K562 (cell line): ENCODE data around the gene CUTA. TPM values are rescaled to one million over a fixed set of nuclear protein-coding genes. Genes with fewer than 3 reads are reported as not detected.

Experiments
- COPS2 ChIP-seq: fragments of 450-650 bp; conservative IDR thresholded peaks from 2 replicates; pipeline ENCODE4 v1.6.1; 2016; ENCODE audit warnings: mild to moderate bottlenecking, moderate library complexity
- ESRRA ChIP-seq: fragments of 450-650 bp; IDR thresholded peaks from 2 replicates; pipeline ENCODE4 v1.6.1; 2014; ENCODE audit warnings: low read depth, mild to moderate bottlenecking, moderate library complexity, borderline replicate concordance
- JUN ChIP-seq, 2 experiments: sonication (generic) in 1 of 2; formaldehyde crosslinking in 1 of 2; IDR thresholded peaks; 2 replicates each; pipeline versions ENCODE4 v1.6.1 to v1.8.0; 2012 to 2022; ENCODE audit warnings: borderline replicate concordance in 2 of 2, mild to moderate bottlenecking in 2 of 2, improper control_type of control experiment in 1 of 2, low read depth in 1 of 2, low read length in 1 of 2, missing genetic modification reagents in 1 of 2
- KAT2B ChIP-seq: IDR thresholded peaks from one replicate; pipeline ENCODE4 v1.6.1; 2012; ENCODE audit warnings: low read depth, mild to moderate bottlenecking, control low read depth, inconsistent platforms, low read length, moderate library complexity
- SNIP1 ChIP-seq: fragments of 450-650 bp; IDR thresholded peaks from 2 replicates; pipeline ENCODE4 v1.7.1; 2017; ENCODE audit warnings: low read depth, mild to moderate bottlenecking
- ZNF311 ChIP-seq: fragments of 250-450 bp; sonication (Bioruptor Pico); IDR thresholded peaks from 2 replicates; pipeline ENCODE4 v1.4.0; 2020; ENCODE audit warnings: mild to moderate bottlenecking, moderate library complexity
- ZNF384 ChIP-seq: IDR thresholded peaks from 2 replicates; pipeline ENCODE4 v1.6.1; 2012; ENCODE audit warnings: low read depth, low read length, improper control_type of control experiment
- ZNF561 ChIP-seq: fragments of 450-650 bp; formaldehyde crosslinking; conservative IDR thresholded peaks from 2 replicates; pipeline ENCODE4 v1.4.0; 2020; ENCODE audit warnings: mild to moderate bottlenecking, moderate library complexity
- polyA plus RNA-seq, 8 experiments: library from polyadenylated mRNA; depleted of rRNA in 4 of 8; stranded (reverse) in 5 of 8; unstranded in 3 of 8; fragments of >200 nt; fragmentation: Nextera tagmentation in 2 of 8; fragmentation: Illumina TruSeq in 1 of 8; extraction: Ambion mirVana in 2 of 8; extraction: Trizol in 1 of 8; gene quantifications; 2 replicates each; pipeline versions ENCODE4 v1.2.1 to v1.2.3, GENCODE V29; 2011 to 2014; ENCODE audit warnings: inconsistent platforms in 1 of 8, missing spikeins in 1 of 8
- total RNA-seq, 7 experiments: library from RNA; depleted of rRNA in 6 of 7; stranded (reverse); fragments of >200 nt in 6 of 7; fragmentation: Illumina TruSeq in 2 of 7; extraction: Trizol in 2 of 7; gene quantifications; 2 replicates each; pipeline versions ENCODE4 v1.2.1 to v1.2.3, GENCODE V29; 2011 to 2021; ENCODE audit warnings: low replicate concordance in 1 of 7
- TF ChIP-seq, protein P1 (sequence below): fragments of 450-650 bp; IDR thresholded peaks from 2 replicates; pipeline ENCODE4 v1.6.1; 2016; ENCODE audit warnings: mild to moderate bottlenecking, moderate library complexity
- TF ChIP-seq, protein P2 (sequence below): fragments of 450-650 bp; IDR thresholded peaks from 2 replicates; pipeline ENCODE4 v1.7.0; 2016; ENCODE audit warnings: borderline replicate concordance
- TF ChIP-seq, protein P3 (sequence below): fragments of 250-450 bp; sonication (Bioruptor Pico); IDR thresholded peaks from 2 replicates; pipeline ENCODE4 v1.5.0; 2021; ENCODE audit warnings: mild to moderate bottlenecking, borderline replicate concordance

Gene CUTA
- total and polyA plus RNA-seq, 9 of the 15 experiments (the other 6 are each of a cell fraction or from before 2014, with no cell fraction given): 166 to 682 (median 310) TPM

DNA sequence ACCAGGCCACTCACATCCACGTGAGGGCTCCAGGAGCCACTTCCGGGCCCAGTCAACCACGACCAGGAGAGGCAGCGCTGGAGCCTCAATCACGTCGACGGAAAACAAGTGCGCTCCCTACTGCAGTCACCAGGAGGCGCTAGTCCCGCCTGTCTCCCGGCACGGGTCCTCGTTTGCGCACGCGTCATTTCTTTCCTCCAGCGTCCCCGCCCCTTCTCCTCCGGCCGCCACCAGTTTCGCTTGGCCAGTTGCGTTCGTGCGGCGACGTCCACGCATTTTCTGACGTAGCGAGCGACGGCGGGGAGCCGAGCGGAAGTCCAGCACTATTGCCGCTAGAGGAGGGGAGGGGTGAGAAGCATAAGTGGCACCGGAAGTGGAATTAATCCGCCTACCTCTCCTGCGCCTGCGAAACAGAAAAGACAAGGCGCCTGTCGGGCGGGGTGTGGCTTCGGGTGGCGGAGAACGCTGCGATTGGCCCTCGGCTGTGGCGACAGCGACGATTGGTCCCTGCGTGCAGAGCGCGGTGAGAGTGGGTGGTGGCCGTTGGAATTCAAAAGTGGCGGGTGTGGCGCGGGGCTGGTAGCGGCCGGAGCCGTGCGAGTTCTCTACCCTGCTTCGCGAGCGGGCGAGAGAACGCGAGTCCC is 26.5 kb downstream of the CUTA start, which contains the start of gene KIFC1 (continued):
- TF ChIP-seq, protein P1, sequence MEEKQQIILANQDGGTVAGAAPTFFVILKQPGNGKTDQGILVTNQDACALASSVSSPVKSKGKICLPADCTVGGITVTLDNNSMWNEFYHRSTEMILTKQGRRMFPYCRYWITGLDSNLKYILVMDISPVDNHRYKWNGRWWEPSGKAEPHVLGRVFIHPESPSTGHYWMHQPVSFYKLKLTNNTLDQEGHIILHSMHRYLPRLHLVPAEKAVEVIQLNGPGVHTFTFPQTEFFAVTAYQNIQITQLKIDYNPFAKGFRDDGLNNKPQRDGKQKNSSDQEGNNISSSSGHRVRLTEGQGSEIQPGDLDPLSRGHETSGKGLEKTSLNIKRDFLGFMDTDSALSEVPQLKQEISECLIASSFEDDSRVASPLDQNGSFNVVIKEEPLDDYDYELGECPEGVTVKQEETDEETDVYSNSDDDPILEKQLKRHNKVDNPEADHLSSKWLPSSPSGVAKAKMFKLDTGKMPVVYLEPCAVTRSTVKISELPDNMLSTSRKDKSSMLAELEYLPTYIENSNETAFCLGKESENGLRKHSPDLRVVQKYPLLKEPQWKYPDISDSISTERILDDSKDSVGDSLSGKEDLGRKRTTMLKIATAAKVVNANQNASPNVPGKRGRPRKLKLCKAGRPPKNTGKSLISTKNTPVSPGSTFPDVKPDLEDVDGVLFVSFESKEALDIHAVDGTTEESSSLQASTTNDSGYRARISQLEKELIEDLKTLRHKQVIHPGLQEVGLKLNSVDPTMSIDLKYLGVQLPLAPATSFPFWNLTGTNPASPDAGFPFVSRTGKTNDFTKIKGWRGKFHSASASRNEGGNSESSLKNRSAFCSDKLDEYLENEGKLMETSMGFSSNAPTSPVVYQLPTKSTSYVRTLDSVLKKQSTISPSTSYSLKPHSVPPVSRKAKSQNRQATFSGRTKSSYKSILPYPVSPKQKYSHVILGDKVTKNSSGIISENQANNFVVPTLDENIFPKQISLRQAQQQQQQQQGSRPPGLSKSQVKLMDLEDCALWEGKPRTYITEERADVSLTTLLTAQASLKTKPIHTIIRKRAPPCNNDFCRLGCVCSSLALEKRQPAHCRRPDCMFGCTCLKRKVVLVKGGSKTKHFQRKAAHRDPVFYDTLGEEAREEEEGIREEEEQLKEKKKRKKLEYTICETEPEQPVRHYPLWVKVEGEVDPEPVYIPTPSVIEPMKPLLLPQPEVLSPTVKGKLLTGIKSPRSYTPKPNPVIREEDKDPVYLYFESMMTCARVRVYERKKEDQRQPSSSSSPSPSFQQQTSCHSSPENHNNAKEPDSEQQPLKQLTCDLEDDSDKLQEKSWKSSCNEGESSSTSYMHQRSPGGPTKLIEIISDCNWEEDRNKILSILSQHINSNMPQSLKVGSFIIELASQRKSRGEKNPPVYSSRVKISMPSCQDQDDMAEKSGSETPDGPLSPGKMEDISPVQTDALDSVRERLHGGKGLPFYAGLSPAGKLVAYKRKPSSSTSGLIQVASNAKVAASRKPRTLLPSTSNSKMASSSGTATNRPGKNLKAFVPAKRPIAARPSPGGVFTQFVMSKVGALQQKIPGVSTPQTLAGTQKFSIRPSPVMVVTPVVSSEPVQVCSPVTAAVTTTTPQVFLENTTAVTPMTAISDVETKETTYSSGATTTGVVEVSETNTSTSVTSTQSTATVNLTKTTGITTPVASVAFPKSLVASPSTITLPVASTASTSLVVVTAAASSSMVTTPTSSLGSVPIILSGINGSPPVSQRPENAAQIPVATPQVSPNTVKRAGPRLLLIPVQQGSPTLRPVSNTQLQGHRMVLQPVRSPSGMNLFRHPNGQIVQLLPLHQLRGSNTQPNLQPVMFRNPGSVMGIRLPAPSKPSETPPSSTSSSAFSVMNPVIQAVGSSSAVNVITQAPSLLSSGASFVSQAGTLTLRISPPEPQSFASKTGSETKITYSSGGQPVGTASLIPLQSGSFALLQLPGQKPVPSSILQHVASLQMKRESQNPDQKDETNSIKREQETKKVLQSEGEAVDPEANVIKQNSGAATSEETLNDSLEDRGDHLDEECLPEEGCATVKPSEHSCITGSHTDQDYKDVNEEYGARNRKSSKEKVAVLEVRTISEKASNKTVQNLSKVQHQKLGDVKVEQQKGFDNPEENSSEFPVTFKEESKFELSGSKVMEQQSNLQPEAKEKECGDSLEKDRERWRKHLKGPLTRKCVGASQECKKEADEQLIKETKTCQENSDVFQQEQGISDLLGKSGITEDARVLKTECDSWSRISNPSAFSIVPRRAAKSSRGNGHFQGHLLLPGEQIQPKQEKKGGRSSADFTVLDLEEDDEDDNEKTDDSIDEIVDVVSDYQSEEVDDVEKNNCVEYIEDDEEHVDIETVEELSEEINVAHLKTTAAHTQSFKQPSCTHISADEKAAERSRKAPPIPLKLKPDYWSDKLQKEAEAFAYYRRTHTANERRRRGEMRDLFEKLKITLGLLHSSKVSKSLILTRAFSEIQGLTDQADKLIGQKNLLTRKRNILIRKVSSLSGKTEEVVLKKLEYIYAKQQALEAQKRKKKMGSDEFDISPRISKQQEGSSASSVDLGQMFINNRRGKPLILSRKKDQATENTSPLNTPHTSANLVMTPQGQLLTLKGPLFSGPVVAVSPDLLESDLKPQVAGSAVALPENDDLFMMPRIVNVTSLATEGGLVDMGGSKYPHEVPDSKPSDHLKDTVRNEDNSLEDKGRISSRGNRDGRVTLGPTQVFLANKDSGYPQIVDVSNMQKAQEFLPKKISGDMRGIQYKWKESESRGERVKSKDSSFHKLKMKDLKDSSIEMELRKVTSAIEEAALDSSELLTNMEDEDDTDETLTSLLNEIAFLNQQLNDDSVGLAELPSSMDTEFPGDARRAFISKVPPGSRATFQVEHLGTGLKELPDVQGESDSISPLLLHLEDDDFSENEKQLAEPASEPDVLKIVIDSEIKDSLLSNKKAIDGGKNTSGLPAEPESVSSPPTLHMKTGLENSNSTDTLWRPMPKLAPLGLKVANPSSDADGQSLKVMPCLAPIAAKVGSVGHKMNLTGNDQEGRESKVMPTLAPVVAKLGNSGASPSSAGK: peak; percentile 96
- TF ChIP-seq, protein P2, sequence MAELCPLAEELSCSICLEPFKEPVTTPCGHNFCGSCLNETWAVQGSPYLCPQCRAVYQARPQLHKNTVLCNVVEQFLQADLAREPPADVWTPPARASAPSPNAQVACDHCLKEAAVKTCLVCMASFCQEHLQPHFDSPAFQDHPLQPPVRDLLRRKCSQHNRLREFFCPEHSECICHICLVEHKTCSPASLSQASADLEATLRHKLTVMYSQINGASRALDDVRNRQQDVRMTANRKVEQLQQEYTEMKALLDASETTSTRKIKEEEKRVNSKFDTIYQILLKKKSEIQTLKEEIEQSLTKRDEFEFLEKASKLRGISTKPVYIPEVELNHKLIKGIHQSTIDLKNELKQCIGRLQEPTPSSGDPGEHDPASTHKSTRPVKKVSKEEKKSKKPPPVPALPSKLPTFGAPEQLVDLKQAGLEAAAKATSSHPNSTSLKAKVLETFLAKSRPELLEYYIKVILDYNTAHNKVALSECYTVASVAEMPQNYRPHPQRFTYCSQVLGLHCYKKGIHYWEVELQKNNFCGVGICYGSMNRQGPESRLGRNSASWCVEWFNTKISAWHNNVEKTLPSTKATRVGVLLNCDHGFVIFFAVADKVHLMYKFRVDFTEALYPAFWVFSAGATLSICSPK: no peak
- TF ChIP-seq ZNF561 (no peak), ZNF384 (peak; percentile 2; the same call in 1 of the 2 replicates), JUN (IDR thresholded peaks at IDR 0.05; ENCODE audit: borderline replicate concordance, low read depth, low read length) (peak; percentile 62; the same call in 1 of the 2 replicates), JUN (CRISPR knock-in tag; IDR thresholded peaks at IDR 0.05; ENCODE audit: borderline replicate concordance) (0 out of 2 replicates have a peak, but pooled peaks have one; percentile 25), ESRRA (peak; percentile 74), ZNF311 (CRISPR knock-in tag) (no peak), SNIP1 (no peak), COPS2 (no peak), KAT2B (peak; percentile 29)
- TF ChIP-seq, protein P3, sequence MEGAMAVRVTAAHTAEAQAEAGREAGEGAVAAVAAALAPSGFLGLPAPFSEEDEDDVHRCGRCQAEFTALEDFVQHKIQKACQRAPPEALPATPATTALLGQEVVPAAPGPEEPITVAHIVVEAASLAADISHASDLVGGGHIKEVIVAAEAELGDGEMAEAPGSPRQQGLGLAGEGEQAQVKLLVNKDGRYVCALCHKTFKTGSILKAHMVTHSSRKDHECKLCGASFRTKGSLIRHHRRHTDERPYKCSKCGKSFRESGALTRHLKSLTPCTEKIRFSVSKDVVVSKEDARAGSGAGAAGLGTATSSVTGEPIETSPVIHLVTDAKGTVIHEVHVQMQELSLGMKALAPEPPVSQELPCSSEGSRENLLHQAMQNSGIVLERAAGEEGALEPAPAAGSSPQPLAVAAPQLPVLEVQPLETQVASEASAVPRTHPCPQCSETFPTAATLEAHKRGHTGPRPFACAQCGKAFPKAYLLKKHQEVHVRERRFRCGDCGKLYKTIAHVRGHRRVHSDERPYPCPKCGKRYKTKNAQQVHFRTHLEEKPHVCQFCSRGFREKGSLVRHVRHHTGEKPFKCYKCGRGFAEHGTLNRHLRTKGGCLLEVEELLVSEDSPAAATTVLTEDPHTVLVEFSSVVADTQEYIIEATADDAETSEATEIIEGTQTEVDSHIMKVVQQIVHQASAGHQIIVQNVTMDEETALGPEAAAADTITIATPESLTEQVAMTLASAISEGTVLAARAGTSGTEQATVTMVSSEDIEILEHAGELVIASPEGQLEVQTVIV: no peak
